Measurements from ENCODE around the gene IL6R.
"Not testable (repeated sequence)": the region's sequence is repeated elsewhere in the genome, so short reads cannot be mapped to it uniquely, and the experiment has no call there.

IL6R gene

DNA sequence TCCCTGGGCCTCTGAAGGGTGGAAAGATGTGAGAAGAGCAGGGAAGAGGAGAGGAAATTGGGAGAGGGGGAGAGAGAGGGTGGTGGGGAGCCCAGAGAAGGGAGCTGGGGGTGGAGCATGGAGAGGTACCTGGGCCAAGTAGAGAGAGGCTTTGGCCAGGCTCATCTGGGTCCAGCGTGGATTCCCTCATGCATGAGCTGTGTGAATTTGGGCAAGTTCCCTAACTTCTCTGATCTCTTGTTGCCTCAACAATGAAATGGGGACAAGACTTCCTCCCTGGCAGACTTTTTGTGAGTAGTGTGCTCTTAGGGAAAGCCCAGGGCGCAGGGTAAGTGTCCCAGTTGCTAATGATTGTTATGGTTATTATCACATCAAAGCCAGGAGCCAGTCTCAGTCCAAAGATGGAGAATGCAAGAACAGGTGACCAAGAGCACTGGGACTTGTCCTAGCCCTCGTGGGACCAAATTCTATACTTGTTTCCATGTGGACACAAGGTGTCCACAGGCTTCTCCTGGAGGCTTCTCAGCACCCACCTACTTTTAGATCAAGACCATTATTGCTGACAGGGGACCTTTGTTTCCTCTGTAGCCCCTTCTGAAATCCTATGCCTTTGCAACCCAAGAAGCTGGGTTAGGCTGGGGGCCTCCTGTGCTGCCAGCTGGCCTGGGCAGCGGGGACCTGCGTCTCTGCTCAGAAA is 13.9 kb downstream of the IL6R start:
- Histone ChIP-seq H3K36me3 (peaks cover 0 to 99% (median 68%) of the 10 kb centered on the region in 11 experiments; a peak in 19 of 22 replicates), H3K4me2 (peak overlapping the region; percentile 75 to 95 (median 91)), H3K4me1 (peaks cover 23 to 100% (median 93%) of the 10 kb centered on the region in 10 experiments), H3K27ac (peak overlapping the region; percentile 65 to 85 (median 80)), H3K4me3 (peak overlapping the region in 6 of 10 experiments; percentile 8 to 48 (median 27); a peak in 5 of 20 replicates), H3K9me3 (replicated peaks in 1 of 11) (no peaks in the 10 kb centered on the region), H3K27me3 (no peaks in the 10 kb centered on the region), H4K20me1 (peaks cover 6 to 100% (median 100%) of the 10 kb centered on the region in 11 experiments; a peak in 21 of 22 replicates), H3K9ac (peak overlapping the region; percentile 52 to 82 (median 69); a peak in 21 of 22 replicates)
- TF ChIP-seq Cebpa-rat (IDR thresholded peaks at IDR 0.05) = no peak

DNA sequence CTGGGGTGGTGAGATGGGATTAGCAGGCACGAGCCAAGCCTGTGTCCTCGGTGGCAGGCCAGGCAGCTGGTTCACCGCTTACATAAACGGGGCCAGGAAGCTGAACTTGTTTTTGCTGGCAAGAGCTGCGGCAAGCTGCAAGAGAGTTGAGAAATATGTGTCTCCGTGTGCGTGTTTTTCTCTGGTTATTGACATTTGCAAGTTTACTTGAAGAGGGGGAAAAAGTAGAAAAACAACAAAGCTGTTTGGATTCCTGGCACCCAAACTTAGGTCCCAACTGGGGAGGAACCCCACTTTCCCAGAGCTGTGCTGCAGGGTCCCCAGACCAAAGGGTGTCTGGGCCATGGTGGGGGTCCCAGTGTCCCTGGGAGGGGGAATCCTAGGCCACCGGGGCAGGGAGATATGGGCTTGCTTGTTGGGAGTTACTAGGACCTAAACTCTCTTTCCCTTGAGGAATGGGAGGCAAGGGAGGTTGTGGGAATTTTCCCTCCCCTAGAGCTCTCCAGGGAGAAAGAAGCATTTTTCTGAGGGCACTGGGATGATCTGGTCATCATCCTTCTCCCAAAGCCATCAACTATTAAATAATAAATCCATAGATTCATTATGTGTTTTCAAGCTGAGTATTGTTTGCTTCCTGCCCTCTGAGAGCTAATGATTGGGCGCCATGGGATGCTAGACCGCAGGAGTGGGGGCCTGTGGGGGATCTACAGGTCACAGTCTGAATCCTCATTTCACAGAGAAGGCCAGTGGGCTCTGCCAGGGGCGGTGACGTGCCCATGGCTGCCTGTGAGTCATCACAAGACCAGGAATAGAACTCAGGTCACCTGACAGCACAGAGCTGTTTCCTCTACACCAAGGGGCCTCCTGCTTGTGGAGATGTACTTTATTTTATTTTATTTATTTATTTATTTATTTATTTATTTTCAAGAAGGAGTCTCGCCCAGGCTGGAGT is 14.8 kb downstream of the IL6R start:
- TF ChIP-seq Cebpa-rat (IDR thresholded peaks at IDR 0.05) = peak in 7 of 11 experiments; percentile 16 to 87 (median 53); a peak in 10 of 22 replicates
- Histone ChIP-seq H3K4me2 (peak overlapping the region; percentile 75 to 95 (median 91)), H3K9me3 (replicated peaks in 1 of 11) (no peaks in the 10 kb centered on the region), H3K27me3 (no peaks in the 10 kb centered on the region), H3K36me3 (peaks cover 0 to 99% (median 68%) of the 10 kb centered on the region in 11 experiments; a peak in 19 of 22 replicates), H3K9ac (peak overlapping the region; percentile 52 to 82 (median 69); a peak in 21 of 22 replicates), H4K20me1 (peaks cover 6 to 100% (median 100%) of the 10 kb centered on the region in 11 experiments; a peak in 21 of 22 replicates), H3K27ac (peak overlapping the region; percentile 65 to 85 (median 80)), H3K4me1 (peaks cover 23 to 100% (median 92%) of the 10 kb centered on the region in 10 experiments), H3K4me3 (peak overlapping the region in 6 of 10 experiments; percentile 6 to 48 (median 27); a peak in 8 of 20 replicates)

DNA sequence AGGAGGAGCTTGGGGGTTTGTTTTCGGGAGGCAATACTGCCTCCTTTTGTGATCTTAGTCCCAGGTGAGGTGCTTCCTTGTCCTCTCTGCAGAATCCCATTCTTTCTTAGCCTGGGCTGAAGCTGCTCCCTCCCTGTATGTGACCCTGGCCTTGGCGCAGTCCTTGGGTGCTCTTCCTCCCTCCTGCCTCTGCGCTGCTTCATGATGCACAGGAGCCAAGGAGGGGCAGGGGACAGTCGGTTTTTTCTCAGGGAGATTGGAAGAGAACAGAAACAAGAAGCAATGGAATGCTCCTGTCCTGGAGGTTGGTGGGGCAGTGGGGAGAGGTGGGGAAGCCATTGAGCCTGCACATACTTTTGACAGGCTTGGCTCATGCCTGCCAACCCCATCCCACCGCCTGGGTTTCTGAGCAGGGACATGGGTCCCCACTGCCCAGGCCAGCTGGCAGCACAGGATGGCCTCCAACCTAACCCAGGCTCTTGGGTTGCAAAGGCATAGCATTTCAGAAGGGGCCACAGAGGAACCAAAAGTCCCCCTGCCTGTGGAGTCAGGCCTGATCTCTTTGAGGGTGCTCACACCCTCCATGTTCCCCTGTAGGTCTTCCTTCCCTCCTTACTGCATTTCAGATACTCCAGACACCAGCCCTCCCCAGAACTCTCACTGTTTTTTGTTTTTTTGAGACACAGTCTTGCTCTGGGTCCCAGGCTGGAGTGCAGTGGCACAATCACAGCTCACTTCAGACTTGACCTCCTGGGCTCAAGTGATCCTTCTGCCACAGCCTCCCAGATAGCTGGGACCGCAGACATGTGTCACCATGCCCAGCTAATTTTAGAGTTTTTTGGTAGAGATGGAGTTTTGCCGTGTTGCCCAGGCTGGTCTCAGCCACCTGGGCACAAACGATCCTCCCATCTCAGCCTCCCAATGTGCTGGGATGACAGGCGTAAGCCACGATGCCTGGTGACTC is 16.1 kb downstream of the IL6R start:
- Histone ChIP-seq H3K36me3 (peaks cover 0 to 99% (median 63%) of the 10 kb centered on the region in 11 experiments; a peak in 18 of 22 replicates), H3K4me1 (peaks cover 23 to 100% (median 90%) of the 10 kb centered on the region in 10 experiments), H4K20me1 (peaks cover 6 to 100% (median 100%) of the 10 kb centered on the region in 11 experiments; a peak in 21 of 22 replicates), H3K27me3 (no peaks in the 10 kb centered on the region), H3K27ac (peak overlapping the region in 10 of 11 experiments; percentile 5 to 85 (median 81); a peak in 15 of 22 replicates), H3K4me3 (no peak overlapping the region), H3K4me2 (peak overlapping the region in 9 of 11 experiments; percentile 83 to 95 (median 91); a peak in 15 of 22 replicates), H3K9me3 (replicated peaks in 1 of 11) (no peaks in the 10 kb centered on the region), H3K9ac (peak overlapping the region in 5 of 11 experiments; percentile 3 to 71 (median 47); a peak in 4 of 22 replicates)
- TF ChIP-seq Cebpa-rat (IDR thresholded peaks at IDR 0.05) = no peak

DNA sequence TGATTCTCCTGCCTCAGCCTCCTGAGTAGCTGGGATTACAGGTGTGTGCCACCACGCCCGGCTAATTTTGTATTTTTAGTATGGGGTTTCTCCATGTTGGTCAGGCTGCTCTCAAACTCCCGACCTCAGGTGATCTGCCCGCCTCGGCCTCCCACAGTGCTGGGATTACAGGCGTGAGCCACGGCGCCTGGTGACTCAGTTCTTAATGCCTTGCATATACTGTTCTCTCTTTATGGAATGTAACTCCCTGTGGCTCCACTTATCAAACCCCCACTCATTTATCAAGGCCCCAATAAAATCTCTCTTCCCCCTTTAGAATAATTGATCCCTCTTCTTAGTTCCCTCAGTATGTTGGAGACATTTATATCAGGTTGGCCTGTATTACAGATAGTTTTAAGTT is 16.9 kb downstream of the IL6R start:
- H3K4me3 ChIP-seq; H3K9me3 ChIP-seq (replicated peaks in 1 of 11); H3K27me3 ChIP-seq: not testable (repeated sequence)
- H3K36me3 ChIP-seq = peaks cover 0 to 99% (median 58%) of the 10 kb centered on the region in 11 experiments; a peak in 18 of 22 replicates
- H3K9ac ChIP-seq = peak overlapping the region in 2 of 11 experiments; percentile 47 to 67; a peak in 2 of 22 replicates
- H3K4me1 ChIP-seq = peaks cover 23 to 100% (median 84%) of the 10 kb centered on the region in 10 experiments
- peaks cover 6 to 100% (median 100%) of the 10 kb centered on the region in 11 experiments; a peak in 21 of 22 replicates for H4K20me1 ChIP-seq
- peak overlapping the region in 2 of 11 experiments; percentile 40 to 80; a peak in 2 of 22 replicates for H3K27ac ChIP-seq
- peak overlapping the region in 7 of 11 experiments; percentile 22 to 95 (median 90); a peak in 12 of 22 replicates for H3K4me2 ChIP-seq

DNA sequence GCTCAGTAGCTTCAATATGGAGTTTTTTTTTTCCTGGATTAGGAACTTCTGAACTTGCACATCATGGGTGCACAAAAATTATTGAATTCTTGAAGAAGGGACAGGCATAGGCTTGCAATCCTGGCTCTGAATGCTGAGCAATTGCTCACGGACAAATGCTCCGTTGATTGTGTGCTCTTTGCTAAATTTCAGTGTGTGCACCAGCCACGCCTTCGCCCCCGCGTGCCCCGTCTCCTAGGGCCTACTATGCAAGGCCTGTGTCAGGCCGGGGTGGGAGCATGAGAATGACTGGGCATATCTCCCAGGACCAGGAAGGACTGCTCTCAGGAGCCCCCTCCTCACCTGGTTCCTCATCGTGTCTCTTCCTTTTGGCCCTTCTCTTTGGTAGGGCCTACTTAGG is 17.4 kb downstream of the IL6R start:
- Histone ChIP-seq H3K27ac (peak overlapping the region in 5 of 11 experiments; percentile 17 to 56 (median 40); a peak in 7 of 22 replicates), H3K36me3 (peaks cover 0 to 99% (median 58%) of the 10 kb centered on the region in 11 experiments; a peak in 18 of 22 replicates), H4K20me1 (peaks cover 6 to 100% (median 100%) of the 10 kb centered on the region in 11 experiments; a peak in 20 of 22 replicates), H3K4me1 (peaks cover 23 to 100% (median 81%) of the 10 kb centered on the region in 10 experiments), H3K9ac (peak overlapping the region in 6 of 11 experiments; percentile 18 to 67 (median 26); a peak in 7 of 22 replicates), H3K4me2 (peak overlapping the region in 9 of 11 experiments; percentile 11 to 95 (median 65); a peak in 14 of 22 replicates), H3K9me3 (replicated peaks in 1 of 11) (no peaks in the 10 kb centered on the region), H3K27me3 (no peaks in the 10 kb centered on the region), H3K4me3 (no peak overlapping the region)
- no peak for TF ChIP-seq Cebpa-rat (IDR thresholded peaks at IDR 0.05)

DNA sequence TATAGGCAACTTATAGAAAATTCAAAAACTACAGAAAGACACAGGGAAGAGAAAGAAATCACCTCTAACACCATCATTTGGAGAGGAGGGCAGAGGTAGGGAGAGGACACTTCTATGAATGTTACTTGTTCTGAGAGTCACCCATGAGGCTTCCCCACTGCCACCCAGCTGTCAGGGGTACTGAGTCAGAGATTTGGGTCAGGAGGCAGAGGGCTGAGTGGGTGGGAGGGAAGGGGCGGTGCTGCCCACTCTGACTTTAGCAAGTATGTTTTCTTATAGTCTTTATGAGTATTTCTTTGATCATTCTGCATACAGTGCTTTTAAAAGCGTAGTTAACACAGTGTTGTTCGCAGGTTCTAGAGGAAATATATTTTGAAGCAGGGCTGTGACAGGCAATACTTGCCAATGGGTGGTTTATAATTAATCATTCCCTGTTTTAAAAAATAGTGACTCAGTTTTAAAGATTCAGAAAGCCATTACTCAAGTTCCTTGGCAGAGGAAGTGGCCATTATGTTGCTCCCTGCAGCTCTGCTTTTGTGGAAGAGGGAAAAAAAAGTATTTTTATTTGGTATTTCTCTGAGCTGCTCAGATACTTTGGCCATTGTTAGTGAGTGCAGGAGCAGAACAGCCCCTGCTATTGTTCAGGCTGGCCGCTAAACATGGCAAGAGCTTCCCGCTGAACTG is 18.3 kb downstream of the IL6R start:
- Histone ChIP-seq H3K4me2 (peak overlapping the region in 7 of 11 experiments; percentile 8 to 95 (median 90); a peak in 12 of 22 replicates), H3K4me1 (peaks cover 23 to 100% (median 76%) of the 10 kb centered on the region in 10 experiments), H3K9ac (peak overlapping the region in 4 of 11 experiments; percentile 23 to 67 (median 38); a peak in 5 of 22 replicates), H3K27me3 (no peaks in the 10 kb centered on the region), H3K9me3 (replicated peaks in 1 of 11) (no peaks in the 10 kb centered on the region), H3K36me3 (peaks cover 0 to 99% (median 58%) of the 10 kb centered on the region in 11 experiments; a peak in 18 of 22 replicates), H3K27ac (peak overlapping the region in 4 of 11 experiments; percentile 15 to 56 (median 46); a peak in 8 of 22 replicates), H3K4me3 (no peak overlapping the region), H4K20me1 (peaks cover 6 to 100% (median 100%) of the 10 kb centered on the region in 11 experiments; a peak in 20 of 22 replicates)
- TF ChIP-seq Cebpa-rat (IDR thresholded peaks at IDR 0.05) = no peak

DNA sequence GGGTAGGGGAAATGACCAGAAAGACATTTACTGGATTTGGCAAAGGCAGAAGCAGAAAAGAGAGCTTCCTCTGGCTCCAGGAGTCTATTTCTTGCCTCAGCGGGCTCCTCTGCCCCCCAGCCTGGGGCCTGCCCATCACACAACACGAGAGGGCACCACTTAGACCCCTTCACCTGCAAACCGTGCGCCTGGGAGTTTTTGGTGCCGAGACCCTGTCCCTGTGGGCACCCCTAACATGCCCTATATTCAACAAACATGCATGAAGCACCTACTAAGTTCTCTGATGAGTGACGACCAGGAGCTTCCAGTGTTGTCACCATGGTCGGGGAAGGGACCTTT is 18.8 kb downstream of the IL6R start:
- H3K27ac ChIP-seq = peak overlapping the region in 4 of 11 experiments; percentile 15 to 56 (median 46); a peak in 8 of 22 replicates
- peaks cover 20 to 100% (median 75%) of the 10 kb centered on the region in 10 experiments for H3K4me1 ChIP-seq

More for the DNA sequence above, 18.8 kb downstream of the IL6R start:
- peaks cover 0 to 99% (median 58%) of the 10 kb centered on the region in 11 experiments; a peak in 19 of 22 replicates for H3K36me3 ChIP-seq
- H3K27me3 ChIP-seq = no peaks in the 10 kb centered on the region
- H4K20me1 ChIP-seq = peaks cover 6 to 100% (median 100%) of the 10 kb centered on the region in 11 experiments; a peak in 20 of 22 replicates
- peak overlapping the region in 4 of 11 experiments; percentile 18 to 67 (median 34); a peak in 3 of 22 replicates for H3K9ac ChIP-seq
- H3K4me3 ChIP-seq = no peak overlapping the region
- H3K9me3 ChIP-seq (replicated peaks in 1 of 11) = no peaks in the 10 kb centered on the region
- peak overlapping the region in 7 of 11 experiments; percentile 8 to 95 (median 90); a peak in 11 of 22 replicates for H3K4me2 ChIP-seq
- no peak for TF ChIP-seq Cebpa-rat (IDR thresholded peaks at IDR 0.05)

Measured in BLaER1 treated with 17β-estradiol and CSF1 and Interleukin-3, amounts not matched to agents 10 nM and 100 nM (cell line).